ENCODE results near the gene TAS2R60.

GRCh38 chr7:143492043-143492471, 48.8 kb downstream of the TAS2R60 start:
- no peak for TF ChIP-seq ELK1 (CRISPR knock-in tag; IDR thresholded peaks at IDR 0.05)
- peak; percentile 65 for TF ChIP-seq TEAD4 (IDR thresholded peaks at IDR 0.05; ENCODE audit: low read length)
- TF ChIP-seq TEAD4 (CRISPR knock-in tag; IDR thresholded peaks at IDR 0.05; ENCODE audit: borderline replicate concordance) = no peak
- TF ChIP-seq CTCF (IDR thresholded peaks at IDR 0.05 in 2 of 3, conservative IDR thresholded peaks at IDR 0.05 in 1 of 3; ENCODE audit: insufficient read depth in 2 of 3, low read depth in 1 of 3, low read length in 3 of 3) = no peak
- no peak for TF ChIP-seq SIX5 (IDR thresholded peaks at IDR 0.05; ENCODE audit: borderline replicate concordance in 1 of 2, insufficient read depth in 1 of 2, low read depth in 1 of 2, low read length in 2 of 2)
- no peak for TF ChIP-seq PYGO2 (tag; IDR thresholded peaks at IDR 0.05)
- no peak for TF ChIP-seq XRCC5 (IDR thresholded peaks at IDR 0.05; ENCODE audit: low read depth, low read length)
- TF ChIP-seq ZFP36 (IDR thresholded peaks at IDR 0.05; ENCODE audit: low read depth, low read length, partially characterized antibody) = no peak
